Measurements from ENCODE around the gene IL13RA2.

IL13RA2 gene

GRCh38 chrX:115029869-115030570 is 12.6 kb upstream of the IL13RA2 start:
- H4K91ac ChIP-seq (ENCODE audit: low read depth, low read length): no peak overlapping the region
- no peak overlapping the region for H4K8ac ChIP-seq (ENCODE audit: low read depth, low read length)
- H3K14ac ChIP-seq (ENCODE audit: low read length): no peak overlapping the region
- no peaks in the 10 kb centered on the region for H3K27me3 ChIP-seq (ENCODE audit: insufficient read depth, low read length)
- H3K4ac ChIP-seq (ENCODE audit: low read depth, low read length): no peak overlapping the region
- no peak overlapping the region for H3K4me3 ChIP-seq (ENCODE audit: low read depth, low read length)
- no peaks in the 10 kb centered on the region for H3K79me2 ChIP-seq (ENCODE audit: control insufficient read depth, insufficient read depth, low read length, poor library complexity)
- WGBS (ENCODE audit: extremely low coverage, insufficient coverage, insufficient read length): no CpG with 5 or more reads among the region's 5 CpGs
- H2BK5ac ChIP-seq (ENCODE audit: low read depth, low read length, poor library complexity): no peak overlapping the region
- no peak overlapping the region for H3K23ac ChIP-seq (ENCODE audit: low read length)
- no peak overlapping the region for H3K18ac ChIP-seq (ENCODE audit: low read length)
- no peak overlapping the region for H2AFZ ChIP-seq (ENCODE audit: insufficient read depth, low read length, poor library complexity)
- H3K27ac ChIP-seq (ENCODE audit: low read depth, low read length): no peak overlapping the region
- no peak overlapping the region for H2AK5ac ChIP-seq (ENCODE audit: low read length)
- no peak overlapping the region for H3K4me2 ChIP-seq (ENCODE audit: low read length)
- no peak overlapping the region for H3K9ac ChIP-seq (ENCODE audit: low read length)
- no peaks in the 10 kb centered on the region for H3K79me1 ChIP-seq (ENCODE audit: low read length)
- no peak overlapping the region for H4K12ac ChIP-seq (ENCODE audit: low read depth, low read length)
- no peaks in the 10 kb centered on the region for H3K4me1 ChIP-seq (ENCODE audit: control insufficient read depth in 1 of 2, insufficient read depth in 2 of 2, low read length in 2 of 2)
- H3K36me3 ChIP-seq (ENCODE audit: control insufficient read depth in 1 of 2, insufficient read depth in 2 of 2, low read length in 2 of 2): no peaks in the 10 kb centered on the region
- no peaks in the 10 kb centered on the region for H3K9me3 ChIP-seq (ENCODE audit: insufficient read depth, low read depth, low read length)
- no peak overlapping the region for H2BK120ac ChIP-seq (ENCODE audit: insufficient read depth, low read length, poor library complexity)
- DNase-seq: no peak
- no peak overlapping the region for H2BK12ac ChIP-seq (ENCODE audit: low read length)

DNA sequence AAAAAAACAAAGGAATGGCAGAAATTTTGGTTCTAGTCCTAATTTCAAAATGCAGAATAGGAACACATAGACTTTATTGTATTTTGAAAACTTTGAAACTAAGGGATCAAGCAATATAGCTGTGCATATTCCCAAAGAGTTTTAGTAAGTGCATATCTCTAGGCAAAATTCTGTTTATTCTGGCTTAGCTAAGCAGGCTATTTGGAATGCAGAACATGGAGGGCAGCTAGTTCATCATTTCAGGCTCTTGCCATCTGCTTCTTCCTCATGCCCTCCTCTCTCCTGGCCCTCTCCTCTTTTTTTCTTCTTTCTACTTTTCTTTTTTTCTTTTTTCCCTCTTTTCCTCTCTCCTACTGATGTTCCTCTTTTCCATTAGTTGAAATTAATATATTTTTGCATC is 12.0 kb upstream of the IL13RA2 start:
- Histone ChIP-seq H3K4me1 (ENCODE audit: control insufficient read depth in 1 of 2, insufficient read depth in 2 of 2, low read length in 2 of 2) (no peaks in the 10 kb centered on the region), H3K4me2 (ENCODE audit: low read length) (no peak overlapping the region), H3K79me2 (ENCODE audit: control insufficient read depth, insufficient read depth, low read length, poor library complexity) (no peaks in the 10 kb centered on the region), H4K8ac (ENCODE audit: low read depth, low read length) (no peak overlapping the region), H3K14ac (ENCODE audit: low read length) (no peak overlapping the region), H3K18ac (ENCODE audit: low read length) (no peak overlapping the region), H3K36me3 (ENCODE audit: control insufficient read depth in 1 of 2, insufficient read depth in 2 of 2, low read length in 2 of 2) (no peaks in the 10 kb centered on the region), H3K79me1 (ENCODE audit: low read length) (no peaks in the 10 kb centered on the region), H3K27ac (ENCODE audit: low read depth, low read length) (no peak overlapping the region), H2AK5ac (ENCODE audit: low read length) (no peak overlapping the region), H2BK5ac (ENCODE audit: low read depth, low read length, poor library complexity) (no peak overlapping the region), H3K9ac (ENCODE audit: low read length) (no peak overlapping the region), H3K27me3 (ENCODE audit: insufficient read depth, low read length) (no peaks in the 10 kb centered on the region), H3K9me3 (ENCODE audit: insufficient read depth, low read depth, low read length) (no peaks in the 10 kb centered on the region), H4K12ac (ENCODE audit: low read depth, low read length) (no peak overlapping the region), H2BK120ac (ENCODE audit: insufficient read depth, low read length, poor library complexity) (no peak overlapping the region), H2AFZ (ENCODE audit: insufficient read depth, low read length, poor library complexity) (no peak overlapping the region), H3K23ac (ENCODE audit: low read length) (no peak overlapping the region), H3K4me3 (ENCODE audit: low read depth, low read length) (no peak overlapping the region), H2BK12ac (ENCODE audit: low read length) (no peak overlapping the region), H4K91ac (ENCODE audit: low read depth, low read length) (no peak overlapping the region), H3K4ac (ENCODE audit: low read depth, low read length) (no peak overlapping the region)
- no peak for DNase-seq

- no peak for DNase-seq
- Histone ChIP-seq H3K4me2 (ENCODE audit: low read length) (no peak overlapping the region), H2AK5ac (ENCODE audit: low read length) (no peak overlapping the region), H4K8ac (ENCODE audit: low read depth, low read length) (no peak overlapping the region), H3K4ac (ENCODE audit: low read depth, low read length) (no peak overlapping the region), H3K36me3 (ENCODE audit: control insufficient read depth in 1 of 2, insufficient read depth in 2 of 2, low read length in 2 of 2) (no peaks in the 10 kb centered on the region), H4K12ac (ENCODE audit: low read depth, low read length) (no peak overlapping the region), H2AFZ (ENCODE audit: insufficient read depth, low read length, poor library complexity) (no peak overlapping the region), H4K91ac (ENCODE audit: low read depth, low read length) (no peak overlapping the region), H2BK5ac (ENCODE audit: low read depth, low read length, poor library complexity) (no peak overlapping the region), H2BK120ac (ENCODE audit: insufficient read depth, low read length, poor library complexity) (no peak overlapping the region), H3K4me1 (ENCODE audit: control insufficient read depth in 1 of 2, insufficient read depth in 2 of 2, low read length in 2 of 2) (no peaks in the 10 kb centered on the region), H3K23ac (ENCODE audit: low read length) (no peak overlapping the region), H3K4me3 (ENCODE audit: low read depth, low read length) (no peak overlapping the region), H3K14ac (ENCODE audit: low read length) (no peak overlapping the region), H3K79me1 (ENCODE audit: low read length) (no peaks in the 10 kb centered on the region), H3K79me2 (ENCODE audit: control insufficient read depth, insufficient read depth, low read length, poor library complexity) (no peaks in the 10 kb centered on the region), H3K18ac (ENCODE audit: low read length) (no peak overlapping the region), H3K27ac (ENCODE audit: low read depth, low read length) (no peak overlapping the region), H3K27me3 (ENCODE audit: insufficient read depth, low read length) (no peaks in the 10 kb centered on the region), H3K9me3 (ENCODE audit: insufficient read depth, low read depth, low read length) (no peaks in the 10 kb centered on the region), H3K9ac (ENCODE audit: low read length) (no peak overlapping the region), H2BK12ac (ENCODE audit: low read length) (no peak overlapping the region)
- WGBS (ENCODE audit: extremely low coverage, insufficient coverage, insufficient read length): no CpG with 5 or more reads among the region's 3 CpGs
Observed at GRCh38 chrX:115023811-115024210, 6.4 kb upstream of the IL13RA2 start.

- H3K36me3 ChIP-seq (ENCODE audit: control insufficient read depth in 1 of 2, insufficient read depth in 2 of 2, low read length in 2 of 2): no peaks in the 10 kb centered on the region
- no peak overlapping the region for H2AFZ ChIP-seq (ENCODE audit: insufficient read depth, low read length, poor library complexity)
- no peak overlapping the region for H2BK120ac ChIP-seq (ENCODE audit: insufficient read depth, low read length, poor library complexity)
- no peak overlapping the region for H4K91ac ChIP-seq (ENCODE audit: low read depth, low read length)
- no peak overlapping the region for H3K4ac ChIP-seq (ENCODE audit: low read depth, low read length)
- no peak overlapping the region for H4K8ac ChIP-seq (ENCODE audit: low read depth, low read length)
- no peak overlapping the region for H3K4me2 ChIP-seq (ENCODE audit: low read length)
- no peak for DNase-seq
- H3K79me2 ChIP-seq (ENCODE audit: control insufficient read depth, insufficient read depth, low read length, poor library complexity): no peaks in the 10 kb centered on the region
- H2AK5ac ChIP-seq (ENCODE audit: low read length): no peak overlapping the region
- no peak overlapping the region for H3K18ac ChIP-seq (ENCODE audit: low read length)
- H3K27me3 ChIP-seq (ENCODE audit: insufficient read depth, low read length): no peaks in the 10 kb centered on the region
- no peak overlapping the region for H4K12ac ChIP-seq (ENCODE audit: low read depth, low read length)
- H2BK12ac ChIP-seq (ENCODE audit: low read length): no peak overlapping the region
- no peak overlapping the region for H3K9ac ChIP-seq (ENCODE audit: low read length)
- H3K4me1 ChIP-seq (ENCODE audit: control insufficient read depth in 1 of 2, insufficient read depth in 2 of 2, low read length in 2 of 2): no peaks in the 10 kb centered on the region
- H3K27ac ChIP-seq (ENCODE audit: low read depth, low read length): no peak overlapping the region
- no peaks in the 10 kb centered on the region for H3K79me1 ChIP-seq (ENCODE audit: low read length)
- no CpG with 5 or more reads among the region's 2 CpGs for WGBS (ENCODE audit: extremely low coverage, insufficient coverage, insufficient read length)
- no peaks in the 10 kb centered on the region for H3K9me3 ChIP-seq (ENCODE audit: insufficient read depth, low read depth, low read length)
- no peak overlapping the region for H3K4me3 ChIP-seq (ENCODE audit: low read depth, low read length)
- H3K23ac ChIP-seq (ENCODE audit: low read length): no peak overlapping the region
- no peak overlapping the region for H3K14ac ChIP-seq (ENCODE audit: low read length)
- H2BK5ac ChIP-seq (ENCODE audit: low read depth, low read length, poor library complexity): no peak overlapping the region
Observed at GRCh38 chrX:115023139-115023538, 5.7 kb upstream of the IL13RA2 start.

All from trophoblast cell (in vitro differentiated cells and primary cell).